ENCODE data around the gene WDFY4.

The WDFY4 gene

DNA sequence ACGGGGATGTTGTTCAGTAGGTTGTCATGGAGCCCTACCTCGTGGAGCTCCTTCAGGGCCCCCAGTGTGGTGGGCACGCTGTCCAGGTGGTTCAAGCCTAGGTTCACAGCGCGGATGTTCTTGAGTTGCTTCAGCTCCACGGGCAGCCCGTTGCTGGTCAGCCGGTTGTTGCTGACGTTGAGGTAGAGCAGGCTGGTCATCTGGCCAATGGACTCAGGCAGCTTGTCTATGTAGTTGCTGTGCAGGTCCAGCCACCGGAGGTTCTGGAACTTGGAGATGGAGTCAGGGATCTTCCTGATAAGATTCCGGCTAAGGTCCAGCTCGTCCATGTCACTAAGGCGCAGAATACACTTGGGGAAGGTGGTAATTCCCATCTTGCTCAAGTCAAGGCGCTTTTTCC lies 229.0 kb downstream of the WDFY4 start:
- DNase-seq (ENCODE audit: low spot score) = no peak
- TF ChIP-seq, protein P1, sequence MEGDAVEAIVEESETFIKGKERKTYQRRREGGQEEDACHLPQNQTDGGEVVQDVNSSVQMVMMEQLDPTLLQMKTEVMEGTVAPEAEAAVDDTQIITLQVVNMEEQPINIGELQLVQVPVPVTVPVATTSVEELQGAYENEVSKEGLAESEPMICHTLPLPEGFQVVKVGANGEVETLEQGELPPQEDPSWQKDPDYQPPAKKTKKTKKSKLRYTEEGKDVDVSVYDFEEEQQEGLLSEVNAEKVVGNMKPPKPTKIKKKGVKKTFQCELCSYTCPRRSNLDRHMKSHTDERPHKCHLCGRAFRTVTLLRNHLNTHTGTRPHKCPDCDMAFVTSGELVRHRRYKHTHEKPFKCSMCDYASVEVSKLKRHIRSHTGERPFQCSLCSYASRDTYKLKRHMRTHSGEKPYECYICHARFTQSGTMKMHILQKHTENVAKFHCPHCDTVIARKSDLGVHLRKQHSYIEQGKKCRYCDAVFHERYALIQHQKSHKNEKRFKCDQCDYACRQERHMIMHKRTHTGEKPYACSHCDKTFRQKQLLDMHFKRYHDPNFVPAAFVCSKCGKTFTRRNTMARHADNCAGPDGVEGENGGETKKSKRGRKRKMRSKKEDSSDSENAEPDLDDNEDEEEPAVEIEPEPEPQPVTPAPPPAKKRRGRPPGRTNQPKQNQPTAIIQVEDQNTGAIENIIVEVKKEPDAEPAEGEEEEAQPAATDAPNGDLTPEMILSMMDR (IDR thresholded peaks at IDR 0.05; ENCODE audit: extremely low read depth, missing control alignments) = no peak

DNA sequence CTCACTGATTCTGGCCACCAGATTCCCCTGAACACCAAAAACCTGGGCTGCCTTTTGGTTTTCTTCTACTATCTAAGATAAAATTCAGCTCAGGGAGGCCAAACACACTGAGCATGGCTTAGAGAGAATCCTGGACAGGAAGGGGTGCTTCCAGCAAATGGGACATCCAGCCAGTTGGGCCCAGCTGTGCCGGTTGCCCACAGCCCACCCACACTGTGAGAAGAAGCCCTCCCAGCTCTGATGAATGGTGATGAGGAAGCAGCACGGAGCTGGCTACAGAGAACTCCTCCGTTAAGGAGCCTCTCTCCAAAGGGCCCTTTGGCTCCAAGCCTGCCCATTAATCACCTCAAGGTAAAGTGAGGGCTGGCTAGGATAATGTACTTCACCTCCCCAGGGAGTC lies 239.1 kb downstream of the WDFY4 start:
- DNase-seq (ENCODE audit: low spot score) = no peak
- TF ChIP-seq, protein P1 (IDR thresholded peaks at IDR 0.05; ENCODE audit: extremely low read depth, missing control alignments) = no peak

DNA sequence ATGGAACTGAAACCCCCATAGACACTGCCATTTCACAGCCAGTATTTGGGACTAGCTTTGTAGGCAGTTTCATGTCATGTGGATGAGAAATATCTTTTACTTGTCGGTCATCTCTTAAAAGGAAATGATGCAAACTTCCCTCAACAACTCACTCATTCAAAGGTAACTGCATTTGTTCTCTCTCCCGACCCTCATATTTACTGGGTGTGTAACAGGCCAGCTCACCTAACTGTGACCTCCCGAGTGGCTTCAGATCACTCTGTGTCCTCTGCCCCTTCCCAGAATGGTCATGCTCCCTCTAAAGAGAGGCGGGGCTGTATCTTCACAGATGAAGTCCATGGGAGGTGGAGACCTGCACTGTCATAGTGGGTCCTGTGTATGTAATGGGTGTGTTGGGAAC lies 240.3 kb downstream of the WDFY4 start:
- TF ChIP-seq, protein P1 (IDR thresholded peaks at IDR 0.05; ENCODE audit: extremely low read depth, missing control alignments) = no peak

DNA sequence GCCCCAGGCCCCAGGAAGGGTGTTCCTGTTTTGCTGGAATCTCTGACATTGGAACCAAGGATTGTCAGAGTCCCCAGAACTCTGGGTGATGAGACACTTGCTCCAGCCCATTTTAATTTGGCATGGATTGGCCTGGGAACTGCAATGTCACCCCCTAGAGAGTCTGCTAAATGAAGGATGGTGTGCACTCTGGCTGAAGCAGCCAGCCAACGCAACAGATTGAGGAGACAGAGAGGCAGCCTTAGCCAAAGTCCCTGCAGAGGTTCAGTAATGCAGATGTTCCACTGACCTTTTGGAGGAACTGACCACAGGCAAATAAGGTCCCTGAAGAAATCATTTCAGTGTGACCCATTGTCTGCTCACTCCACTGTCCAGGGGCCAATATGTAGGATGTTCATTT lies 241.6 kb downstream of the WDFY4 start:
- DNase-seq (ENCODE audit: low spot score) = no peak
- TF ChIP-seq, protein P1 (IDR thresholded peaks at IDR 0.05; ENCODE audit: extremely low read depth, missing control alignments) = no peak

More for the DNA sequence above, 240.3 kb downstream of the WDFY4 start:
- DNase-seq (ENCODE audit: low spot score) = no peak

DNA sequence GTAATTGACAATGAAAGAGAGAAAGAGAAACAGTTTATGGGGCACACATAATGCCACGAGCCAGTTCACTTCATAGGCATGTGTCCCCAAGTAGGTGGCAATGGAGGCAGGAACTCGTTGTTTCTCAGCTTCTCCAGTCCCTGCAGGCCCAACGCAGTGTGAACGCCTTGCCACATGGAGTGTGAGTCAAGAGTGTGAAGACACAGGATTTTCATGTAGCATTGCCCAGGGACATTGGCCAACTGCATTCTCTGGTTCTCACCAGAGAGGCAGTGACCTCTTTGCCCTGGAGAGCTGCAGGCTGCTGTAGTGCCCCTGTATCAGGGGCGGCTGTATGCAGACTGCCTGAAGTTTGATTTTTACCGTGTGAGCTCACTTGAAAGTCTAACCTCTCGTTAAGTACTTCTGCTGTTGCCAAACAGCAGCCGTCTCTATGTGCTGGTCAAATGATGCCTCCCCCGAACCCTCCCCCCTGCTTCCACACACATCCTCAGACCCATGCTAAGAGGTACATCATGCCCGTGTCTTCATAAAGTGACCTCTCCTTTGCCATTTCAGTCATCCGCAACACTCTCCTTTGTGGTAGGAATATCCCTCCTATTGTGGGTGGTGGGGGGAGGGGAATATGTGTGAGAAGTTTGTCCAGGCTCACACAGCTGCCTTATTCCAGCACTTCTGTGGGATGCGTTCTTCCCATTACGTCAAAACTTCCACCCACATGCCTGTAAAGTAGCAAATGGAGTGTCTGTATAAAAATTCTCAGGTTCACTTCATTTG lies 242.3 kb downstream of the WDFY4 start:
- DNase-seq (ENCODE audit: low spot score) = no peak
- TF ChIP-seq, protein P1 (IDR thresholded peaks at IDR 0.05; ENCODE audit: extremely low read depth, missing control alignments) = no peak

DNA sequence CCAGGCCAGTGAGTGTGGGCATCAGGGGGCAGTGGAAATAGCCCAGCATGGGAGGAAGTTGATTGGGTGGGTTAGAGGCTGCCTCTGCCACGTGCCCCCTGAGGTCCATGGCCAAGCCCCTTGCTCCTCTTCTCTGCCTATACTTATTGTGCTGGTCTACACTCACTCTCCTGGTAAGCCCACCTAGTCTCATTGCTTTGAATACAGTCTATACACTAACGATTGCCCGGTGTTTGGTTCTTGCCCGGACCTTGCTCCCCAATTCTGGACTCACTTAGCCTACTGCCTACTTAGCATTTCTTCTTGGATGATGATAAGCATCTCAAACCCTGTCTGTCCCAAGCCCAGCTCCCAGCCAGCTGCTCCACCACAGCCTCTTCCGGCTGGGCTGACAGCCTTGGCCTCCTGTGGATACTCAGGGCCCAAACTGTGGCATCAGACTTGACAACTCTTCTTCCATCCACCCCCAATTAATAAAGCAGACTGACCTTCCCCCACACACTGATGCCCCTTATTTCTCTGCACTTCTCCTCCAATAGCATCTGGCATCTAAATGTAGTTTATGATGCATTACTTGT lies 244.8 kb downstream of the WDFY4 start:
- no peak for DNase-seq (ENCODE audit: low spot score)
- TF ChIP-seq, protein P1 (IDR thresholded peaks at IDR 0.05; ENCODE audit: extremely low read depth, missing control alignments) = no peak

DNA sequence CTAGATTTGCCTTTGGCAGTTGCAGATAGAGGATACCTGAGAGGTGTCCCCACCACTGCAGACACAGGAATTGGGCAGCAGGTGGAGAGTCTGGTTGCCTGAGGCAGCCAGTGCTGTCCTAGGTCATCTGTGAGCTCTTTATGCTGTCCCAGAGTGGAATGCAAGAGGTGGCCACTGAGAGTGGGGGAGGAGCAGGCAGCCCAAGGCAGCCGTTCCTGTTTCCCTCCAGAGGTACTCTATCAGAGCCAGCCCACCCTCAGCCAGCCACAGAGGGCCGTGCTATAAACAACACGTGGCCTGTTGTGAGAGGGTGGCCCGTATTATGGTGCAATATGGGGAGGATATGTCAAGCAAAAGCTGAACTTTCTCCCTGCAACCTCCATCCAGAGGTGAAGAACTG lies 246.5 kb downstream of the WDFY4 start:
- no peak for DNase-seq (ENCODE audit: low spot score)
- TF ChIP-seq, protein P1 (IDR thresholded peaks at IDR 0.05; ENCODE audit: extremely low read depth, missing control alignments) = no peak

Data from GM20000 (cell line).